ENCODE data around the gene MYCN.

Gene MYCN

DNA sequence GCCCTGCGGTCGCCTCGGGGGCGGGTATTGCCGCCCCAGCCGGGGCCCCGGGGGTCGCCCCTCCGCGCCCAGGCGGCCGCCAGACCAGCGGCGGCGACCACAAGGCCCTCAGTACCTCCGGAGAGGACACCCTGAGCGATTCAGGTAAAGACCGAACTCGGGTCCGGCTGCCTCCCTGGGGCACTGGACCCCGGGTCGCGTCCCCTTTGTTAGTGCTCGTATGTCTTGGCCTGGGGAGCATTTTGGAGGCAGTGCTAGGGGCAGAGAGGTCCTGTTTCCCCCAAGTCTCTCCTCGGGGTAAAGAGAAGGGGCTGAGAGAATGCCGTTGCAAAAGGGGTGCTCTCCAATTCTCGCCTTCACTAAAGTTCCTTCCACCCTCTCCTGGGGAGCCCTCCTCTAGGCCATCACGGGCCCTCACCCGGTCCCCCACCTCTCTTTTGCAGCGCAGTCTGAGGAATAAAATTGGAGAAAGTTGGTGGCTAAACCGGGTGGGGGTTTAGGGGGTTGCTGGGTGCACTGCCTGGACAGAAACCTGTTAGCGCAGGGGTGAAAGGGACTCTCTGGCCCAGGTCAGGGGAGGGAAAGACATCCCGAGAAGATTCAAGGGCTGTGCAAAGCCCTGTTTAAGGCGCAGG lies 2.5 kb downstream of the MYCN start:
- Histone ChIP-seq H3K27me3 (ENCODE audit: control insufficient read depth, insufficient read depth, low read length) (no peaks in the 10 kb centered on the region), H3K9ac (ENCODE audit: low read length) (peak overlapping the region; percentile 83), H3K4me1 (ENCODE audit: control insufficient read depth, low read depth, low read length) (peaks cover 36% of the 10 kb centered on the region), H3K36me3 (ENCODE audit: control insufficient read depth, low read depth, low read length) (peaks cover 42% of the 10 kb centered on the region), H3K4me3 (ENCODE audit: low read length) (peak overlapping the region; percentile 91), H3K9me3 (ENCODE audit: control insufficient read depth, low read depth, low read length) (no peaks in the 10 kb centered on the region), H3K27ac (ENCODE audit: low read length) (peak overlapping the region; percentile 46)

DNA sequence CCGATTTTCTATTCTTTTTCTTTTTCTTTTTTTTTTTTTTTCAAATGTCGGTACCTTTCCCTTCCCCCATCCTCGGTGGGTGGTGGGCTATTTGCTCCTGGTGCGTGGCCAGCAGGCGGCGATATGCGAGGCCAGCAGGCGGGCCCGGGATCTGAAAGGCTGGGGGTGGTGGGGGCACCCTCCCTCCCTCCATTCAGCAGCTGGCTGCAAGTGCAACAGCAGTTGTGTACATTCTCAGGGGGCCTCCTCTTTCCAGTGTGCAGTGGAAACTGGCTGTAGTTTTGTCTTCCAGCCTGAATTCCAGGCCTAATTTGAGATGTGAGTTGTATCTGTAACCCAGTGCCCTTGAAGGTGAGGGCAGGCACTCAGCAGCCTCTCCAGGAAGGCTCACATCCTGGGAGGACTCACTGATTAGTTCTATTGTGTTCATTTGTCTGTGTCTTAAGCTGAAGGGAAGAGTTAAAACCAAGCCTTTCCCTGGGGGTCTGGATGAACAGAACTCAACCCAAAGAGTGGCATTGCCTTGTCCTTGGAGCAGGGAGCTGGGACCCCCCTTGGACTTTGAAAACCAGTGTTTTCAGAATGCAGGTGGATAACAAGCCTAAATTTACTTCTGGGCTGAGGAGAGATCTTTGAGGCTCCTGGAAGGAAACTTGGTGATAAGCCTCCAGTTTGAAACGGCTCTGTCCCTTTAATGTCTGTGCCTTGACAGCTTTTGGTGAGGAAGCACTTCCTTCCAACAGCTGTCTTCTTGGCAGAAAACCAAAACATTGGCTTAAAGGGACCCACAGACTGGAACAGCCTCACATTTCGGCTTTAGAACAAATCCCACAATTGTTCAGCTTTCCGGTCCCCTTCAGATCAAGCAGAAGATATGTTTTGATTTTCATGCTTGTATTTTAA lies 3.3 kb downstream of the MYCN start:
- H3K4me1 ChIP-seq (ENCODE audit: control insufficient read depth, low read depth, low read length), result peaks cover 28% of the 10 kb centered on the region
- H3K36me3 ChIP-seq (ENCODE audit: control insufficient read depth, low read depth, low read length), result peaks cover 46% of the 10 kb centered on the region
- H3K27me3 ChIP-seq (ENCODE audit: control insufficient read depth, insufficient read depth, low read length), result no peaks in the 10 kb centered on the region
- peak overlapping the region; percentile 91 for H3K4me3 ChIP-seq (ENCODE audit: low read length)
- H3K27ac ChIP-seq (ENCODE audit: low read length), result no peak overlapping the region
- H3K9me3 ChIP-seq (ENCODE audit: control insufficient read depth, low read depth, low read length), result no peaks in the 10 kb centered on the region
- H3K9ac ChIP-seq (ENCODE audit: low read length), result peak overlapping the region; percentile 83

DNA sequence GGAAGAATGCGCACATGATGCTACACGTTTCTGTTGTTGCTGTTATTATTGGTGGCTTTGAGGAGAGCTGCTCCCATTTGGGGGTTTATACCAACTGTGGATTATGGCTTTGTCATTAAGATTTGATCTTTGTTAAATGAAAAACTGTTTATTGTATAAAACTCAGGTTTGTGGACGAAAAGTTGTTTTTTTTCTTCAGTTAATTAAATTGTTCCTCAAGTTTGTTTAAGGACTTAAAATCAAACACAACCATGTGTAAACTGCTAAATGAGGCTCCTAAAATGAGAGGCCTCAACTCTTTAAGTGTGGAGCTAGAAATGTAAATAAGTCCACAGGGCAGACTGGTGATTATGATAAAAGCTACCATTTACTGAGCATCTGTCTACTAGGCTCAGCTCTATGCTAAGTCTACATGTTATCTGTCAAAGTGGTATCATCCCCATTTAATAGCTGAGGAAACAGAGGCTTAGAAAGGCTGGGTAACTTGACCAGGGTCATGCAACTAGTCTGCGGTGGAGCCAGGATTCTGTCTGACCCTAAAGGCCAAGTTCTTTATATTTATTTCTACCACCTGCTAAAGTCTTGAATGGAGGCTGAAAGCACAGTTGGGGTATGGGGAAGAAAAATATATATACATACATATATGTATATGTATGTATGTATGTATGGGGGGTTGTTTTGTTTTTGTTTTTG lies 4.1 kb downstream of the MYCN start:
- Histone ChIP-seq H3K4me1 (ENCODE audit: control insufficient read depth, low read depth, low read length) (peaks cover 20% of the 10 kb centered on the region), H3K9ac (ENCODE audit: low read length) (peak overlapping the region; percentile 83), H3K36me3 (ENCODE audit: control insufficient read depth, low read depth, low read length) (peaks cover 46% of the 10 kb centered on the region), H3K9me3 (ENCODE audit: control insufficient read depth, low read depth, low read length) (no peaks in the 10 kb centered on the region), H3K27me3 (ENCODE audit: control insufficient read depth, insufficient read depth, low read length) (no peaks in the 10 kb centered on the region), H3K27ac (ENCODE audit: low read length) (no peak overlapping the region), H3K4me3 (ENCODE audit: low read length) (peak overlapping the region; percentile 91)

- no peaks in the 10 kb centered on the region for H3K9me3 ChIP-seq (ENCODE audit: control insufficient read depth, low read depth, low read length)
- no peak overlapping the region for H3K27ac ChIP-seq (ENCODE audit: low read length)
- peaks cover 46% of the 10 kb centered on the region for H3K36me3 ChIP-seq (ENCODE audit: control insufficient read depth, low read depth, low read length)
- H3K27me3 ChIP-seq (ENCODE audit: control insufficient read depth, insufficient read depth, low read length), result no peaks in the 10 kb centered on the region
- no peak overlapping the region for H3K9ac ChIP-seq (ENCODE audit: low read length)
- peaks cover 19% of the 10 kb centered on the region for H3K4me1 ChIP-seq (ENCODE audit: control insufficient read depth, low read depth, low read length)
- peak overlapping the region; percentile 91 for H3K4me3 ChIP-seq (ENCODE audit: low read length)
These were observed 5.8 kb downstream of the MYCN start for GRCh38 chr2:15945909-15946705.

GRCh38 chr2:15946983-15947382 lies 6.6 kb downstream of the MYCN start:
- Histone ChIP-seq H3K27ac (ENCODE audit: low read length) (no peak overlapping the region), H3K4me1 (ENCODE audit: control insufficient read depth, low read depth, low read length) (peaks cover 19% of the 10 kb centered on the region), H3K9me3 (ENCODE audit: control insufficient read depth, low read depth, low read length) (no peaks in the 10 kb centered on the region), H3K27me3 (ENCODE audit: control insufficient read depth, insufficient read depth, low read length) (no peaks in the 10 kb centered on the region), H3K9ac (ENCODE audit: low read length) (no peak overlapping the region), H3K4me3 (ENCODE audit: low read length) (no peak overlapping the region), H3K36me3 (ENCODE audit: control insufficient read depth, low read depth, low read length) (peaks cover 46% of the 10 kb centered on the region)

DNA sequence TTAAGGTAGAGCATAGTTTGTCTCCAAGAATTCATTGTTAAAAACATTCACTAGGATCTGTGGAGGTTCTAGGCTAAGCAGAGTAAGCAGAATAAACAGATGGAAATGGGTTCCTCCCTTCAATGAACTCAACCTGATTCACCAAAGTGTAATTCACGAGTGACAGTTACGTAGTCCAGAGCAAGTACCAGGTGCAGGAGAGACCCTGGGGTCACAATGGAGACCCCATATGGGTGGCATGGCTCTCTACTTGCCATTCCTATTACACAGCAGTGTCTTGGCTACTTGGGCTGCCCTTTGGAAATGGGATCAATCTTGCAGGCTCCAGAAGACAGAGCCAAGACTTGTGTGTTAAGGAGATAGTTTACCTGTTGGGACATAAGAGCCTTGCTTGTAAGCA lies 7.1 kb downstream of the MYCN start:
- no peak overlapping the region for H3K9ac ChIP-seq (ENCODE audit: low read length)
- H3K9me3 ChIP-seq (ENCODE audit: control insufficient read depth, low read depth, low read length), result no peaks in the 10 kb centered on the region
- H3K4me1 ChIP-seq (ENCODE audit: control insufficient read depth, low read depth, low read length), result peaks cover 19% of the 10 kb centered on the region
- peaks cover 46% of the 10 kb centered on the region for H3K36me3 ChIP-seq (ENCODE audit: control insufficient read depth, low read depth, low read length)
- no peak overlapping the region for H3K4me3 ChIP-seq (ENCODE audit: low read length)
- no peaks in the 10 kb centered on the region for H3K27me3 ChIP-seq (ENCODE audit: control insufficient read depth, insufficient read depth, low read length)
- H3K27ac ChIP-seq (ENCODE audit: low read length), result no peak overlapping the region

GRCh38 chr2:15948704-15948957 lies 8.3 kb downstream of the MYCN start:
- Histone ChIP-seq H3K9me3 (ENCODE audit: control insufficient read depth, low read depth, low read length) (no peaks in the 10 kb centered on the region), H3K27me3 (ENCODE audit: control insufficient read depth, insufficient read depth, low read length) (no peaks in the 10 kb centered on the region), H3K9ac (ENCODE audit: low read length) (no peak overlapping the region), H3K27ac (ENCODE audit: low read length) (no peak overlapping the region), H3K4me3 (ENCODE audit: low read length) (no peak overlapping the region), H3K4me1 (ENCODE audit: control insufficient read depth, low read depth, low read length) (peaks cover 19% of the 10 kb centered on the region), H3K36me3 (ENCODE audit: control insufficient read depth, low read depth, low read length) (peaks cover 44% of the 10 kb centered on the region)

- peaks cover 19% of the 10 kb centered on the region for H3K4me1 ChIP-seq (ENCODE audit: control insufficient read depth, low read depth, low read length)
- H3K36me3 ChIP-seq (ENCODE audit: control insufficient read depth, low read depth, low read length), result peaks cover 39% of the 10 kb centered on the region
- no peaks in the 10 kb centered on the region for H3K9me3 ChIP-seq (ENCODE audit: control insufficient read depth, low read depth, low read length)
- no peak overlapping the region for H3K27ac ChIP-seq (ENCODE audit: low read length)
- H3K4me3 ChIP-seq (ENCODE audit: low read length), result no peak overlapping the region
- H3K9ac ChIP-seq (ENCODE audit: low read length), result no peak overlapping the region
- H3K27me3 ChIP-seq (ENCODE audit: control insufficient read depth, insufficient read depth, low read length), result no peaks in the 10 kb centered on the region
These were observed 8.8 kb downstream of the MYCN start for GRCh38 chr2:15949126-15949525.

- Histone ChIP-seq H3K36me3 (ENCODE audit: control insufficient read depth, low read depth, low read length) (peaks cover 35% of the 10 kb centered on the region), H3K4me1 (ENCODE audit: control insufficient read depth, low read depth, low read length) (peaks cover 19% of the 10 kb centered on the region), H3K27me3 (ENCODE audit: control insufficient read depth, insufficient read depth, low read length) (no peaks in the 10 kb centered on the region), H3K4me3 (ENCODE audit: low read length) (no peak overlapping the region), H3K9ac (ENCODE audit: low read length) (no peak overlapping the region), H3K27ac (ENCODE audit: low read length) (no peak overlapping the region), H3K9me3 (ENCODE audit: control insufficient read depth, low read depth, low read length) (no peaks in the 10 kb centered on the region)
These were observed 9.2 kb downstream of the MYCN start for GRCh38 chr2:15949551-15949950.

DNA sequence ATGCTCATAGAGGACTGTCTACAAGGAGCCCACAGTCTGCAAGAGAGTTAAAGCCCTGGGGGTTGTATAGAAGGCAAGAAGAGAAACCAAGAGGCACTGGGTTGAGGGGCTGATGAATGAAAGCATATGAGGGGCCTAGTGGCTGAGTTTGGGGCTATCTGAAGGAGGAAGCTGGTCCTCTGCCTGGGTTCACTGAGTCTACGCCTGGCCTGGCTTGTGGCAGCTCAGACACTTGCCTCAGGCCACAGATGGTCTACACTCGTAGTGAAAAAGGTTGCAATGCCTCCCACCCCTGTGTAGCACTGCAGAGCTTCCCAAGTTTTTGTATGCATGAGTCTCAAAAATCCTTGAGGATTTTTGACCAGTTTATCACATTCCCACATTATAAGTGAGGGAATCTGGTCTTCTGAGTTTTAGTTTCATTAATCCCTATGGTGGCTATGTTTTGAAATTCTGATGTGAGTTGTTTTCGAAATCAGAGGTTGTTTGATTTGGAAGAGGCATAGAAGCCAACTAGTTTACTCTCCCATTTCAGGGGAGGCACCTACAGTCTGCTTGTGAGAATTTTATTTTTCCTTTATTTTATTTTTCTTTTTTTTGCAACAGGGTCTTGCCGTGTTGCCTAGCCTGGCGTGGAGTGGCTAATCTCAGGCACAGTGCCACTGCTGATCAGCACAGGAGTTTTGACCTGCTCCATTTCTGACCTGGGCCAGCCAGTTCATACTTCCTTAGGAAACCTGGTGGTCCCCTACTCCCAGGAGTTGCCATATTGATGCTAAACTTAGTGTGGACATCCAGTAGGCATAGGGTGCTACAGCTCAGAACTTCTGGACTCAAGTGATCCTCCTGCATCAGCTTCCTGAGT lies 10.0 kb downstream of the MYCN start:
- H3K27me3 ChIP-seq (ENCODE audit: control insufficient read depth, insufficient read depth, low read length), result no peaks in the 10 kb centered on the region
- peaks cover 16% of the 10 kb centered on the region for H3K4me1 ChIP-seq (ENCODE audit: control insufficient read depth, low read depth, low read length)
- no peaks in the 10 kb centered on the region for H3K9me3 ChIP-seq (ENCODE audit: control insufficient read depth, low read depth, low read length)
- no peak overlapping the region for H3K4me3 ChIP-seq (ENCODE audit: low read length)
- H3K9ac ChIP-seq (ENCODE audit: low read length), result no peak overlapping the region
- H3K27ac ChIP-seq (ENCODE audit: low read length), result no peak overlapping the region
- H3K36me3 ChIP-seq (ENCODE audit: control insufficient read depth, low read depth, low read length), result peaks cover 30% of the 10 kb centered on the region

Measured in iPS-18a (cell line).